ENCODE results near the gene PPP3R2.

DNA sequence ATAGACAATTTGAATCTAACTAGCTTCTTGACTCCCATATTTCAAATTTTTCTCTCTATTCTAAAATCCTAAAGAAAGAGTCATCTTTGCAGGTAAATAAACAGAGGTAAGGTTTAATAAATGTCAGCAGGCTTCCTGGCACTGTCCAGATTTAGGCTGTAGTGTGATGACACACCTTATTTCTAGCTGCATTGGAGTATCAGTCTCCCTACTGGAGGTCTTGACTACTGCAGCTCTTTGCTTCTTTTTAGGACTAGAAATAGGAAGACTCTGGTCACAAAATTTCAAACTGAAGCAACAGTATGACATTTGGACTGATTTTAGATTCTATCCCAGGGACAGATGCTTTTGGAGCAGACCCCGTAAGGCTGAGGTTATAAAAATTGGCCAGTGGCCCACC, 40.7 kb upstream of the PPP3R2 start:
- TF ChIP-seq, protein P1, sequence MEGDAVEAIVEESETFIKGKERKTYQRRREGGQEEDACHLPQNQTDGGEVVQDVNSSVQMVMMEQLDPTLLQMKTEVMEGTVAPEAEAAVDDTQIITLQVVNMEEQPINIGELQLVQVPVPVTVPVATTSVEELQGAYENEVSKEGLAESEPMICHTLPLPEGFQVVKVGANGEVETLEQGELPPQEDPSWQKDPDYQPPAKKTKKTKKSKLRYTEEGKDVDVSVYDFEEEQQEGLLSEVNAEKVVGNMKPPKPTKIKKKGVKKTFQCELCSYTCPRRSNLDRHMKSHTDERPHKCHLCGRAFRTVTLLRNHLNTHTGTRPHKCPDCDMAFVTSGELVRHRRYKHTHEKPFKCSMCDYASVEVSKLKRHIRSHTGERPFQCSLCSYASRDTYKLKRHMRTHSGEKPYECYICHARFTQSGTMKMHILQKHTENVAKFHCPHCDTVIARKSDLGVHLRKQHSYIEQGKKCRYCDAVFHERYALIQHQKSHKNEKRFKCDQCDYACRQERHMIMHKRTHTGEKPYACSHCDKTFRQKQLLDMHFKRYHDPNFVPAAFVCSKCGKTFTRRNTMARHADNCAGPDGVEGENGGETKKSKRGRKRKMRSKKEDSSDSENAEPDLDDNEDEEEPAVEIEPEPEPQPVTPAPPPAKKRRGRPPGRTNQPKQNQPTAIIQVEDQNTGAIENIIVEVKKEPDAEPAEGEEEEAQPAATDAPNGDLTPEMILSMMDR (IDR thresholded peaks at IDR 0.05; ENCODE audit: low read depth, low read length) = no peak
- TF ChIP-seq POLR2A (IDR thresholded peaks at IDR 0.05; ENCODE audit: extremely low read depth, insufficient read length) = no peak
- TF ChIP-seq, protein P2, sequence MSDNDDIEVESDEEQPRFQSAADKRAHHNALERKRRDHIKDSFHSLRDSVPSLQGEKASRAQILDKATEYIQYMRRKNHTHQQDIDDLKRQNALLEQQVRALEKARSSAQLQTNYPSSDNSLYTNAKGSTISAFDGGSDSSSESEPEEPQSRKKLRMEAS (IDR thresholded peaks at IDR 0.05; ENCODE audit: low read depth, low read length) = no peak
